Right atrium auricular region (tissue), 2 donors: Measurements from ENCODE around the gene KCNV2. TPM values are rescaled to one million over a fixed set of nuclear protein-coding genes. Genes with fewer than 3 reads are reported as not detected.

Experiments
- DNase-seq: peaks from one replicate; pipeline ENCODE4 v3.0.0-alpha.2; 2019; ENCODE audit warnings: low spot score
- H3K27ac ChIP-seq, 2 donors: fragments of 200-600 bp; sonication (generic); 1 replicate in 1 of 2; 2 replicates in 1 of 2; pipeline ENCODE4 v1.5.1; 2016 to 2019
- H3K27me3 ChIP-seq, 2 donors: fragments of 200-600 bp; sonication (generic); one replicate each; pipeline versions ENCODE4 v1.5.1 to v1.6.0; 2017 to 2019
- H3K36me3 ChIP-seq: fragments of 200-600 bp; sonication (generic); one replicate; pipeline ENCODE4 v1.5.1; 2016
- H3K4me1 ChIP-seq, 2 donors: fragments of 200-600 bp; sonication (generic); one replicate each; pipeline versions ENCODE4 v1.5.1 to v1.6.0; 2017 to 2019
- H3K4me3 ChIP-seq, 2 donors: fragments of 200-600 bp; sonication (generic); 1 replicate in 1 of 2; 2 replicates in 1 of 2; pipeline ENCODE4 v1.5.1; 2017 to 2019; ENCODE audit warnings: mild to moderate bottlenecking in 1 of 2, moderate library complexity in 1 of 2
- H3K9me3 ChIP-seq, 2 donors: fragments of 200-600 bp; sonication (generic); one replicate each; pipeline ENCODE4 v1.5.1; 2019
- CTCF ChIP-seq, 2 donors: fragments of 200-600 bp; sonication (generic); IDR thresholded peaks; one replicate each; pipeline ENCODE4 v1.5.1; 2019; ENCODE audit warnings: antibody characterized with exemption in 2 of 2
- total RNA-seq, 2 donors: library from RNA; depleted of rRNA; stranded (reverse); fragments of >200 nt; gene quantifications; one replicate each; pipeline ENCODE4 v1.1.0, GENCODE V29; 2016

Gene KCNV2
- total RNA-seq, 2 donors from 2014 or later: not detected

DNA sequence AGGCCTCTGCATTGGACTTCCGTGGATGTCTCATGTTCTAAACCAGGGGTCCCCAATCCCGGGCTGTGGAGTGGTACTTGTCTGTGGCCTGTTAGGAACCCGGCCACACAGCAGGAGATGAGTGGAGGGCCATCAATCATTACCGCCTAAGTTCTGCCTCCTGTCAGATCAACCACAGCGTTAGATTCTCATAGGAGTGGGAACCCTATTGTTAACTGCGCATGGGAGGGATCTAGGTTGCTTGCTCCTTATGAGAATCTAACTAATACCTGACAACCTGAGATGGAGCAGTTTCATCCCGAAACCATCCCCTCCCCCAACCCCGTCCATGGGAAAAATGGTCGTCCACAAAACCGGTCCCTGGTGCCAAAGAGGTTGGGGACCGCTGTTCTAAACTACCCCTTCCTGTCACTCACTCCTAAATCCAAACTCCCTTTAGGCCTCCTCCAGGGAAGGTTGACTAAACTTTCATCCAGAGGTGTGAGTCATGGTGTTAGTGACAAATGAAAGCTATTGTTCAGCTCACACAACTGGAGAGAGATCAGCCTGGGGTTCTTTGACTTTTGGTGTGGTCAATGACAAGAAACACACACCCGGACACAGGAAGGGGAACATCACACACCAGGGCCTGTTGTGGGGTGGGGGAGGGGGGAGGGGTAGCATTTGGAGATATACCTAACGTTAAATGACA, 9.5 kb downstream of the KCNV2 start:
- no peak overlapping the region for H3K27ac ChIP-seq
- DNase-seq: no peak

DNA sequence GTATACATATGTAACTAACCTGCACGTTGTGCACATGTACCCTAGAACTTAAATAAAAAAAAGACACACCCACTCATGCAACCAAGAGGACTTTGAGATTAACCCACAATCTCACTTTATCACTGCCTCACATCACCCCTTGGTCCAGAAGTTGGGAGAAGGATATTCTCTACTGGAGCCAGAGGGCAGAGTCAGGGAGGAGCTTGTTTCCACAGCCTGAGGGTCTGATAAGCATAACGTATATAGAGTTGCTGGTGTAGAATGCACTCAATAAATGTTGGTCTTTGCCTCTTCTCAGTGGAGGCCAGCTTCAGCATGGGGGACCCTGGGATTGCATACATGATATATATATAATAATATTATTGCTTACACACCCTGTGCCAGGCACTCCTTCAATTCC, 10.1 kb downstream of the KCNV2 start:
- H3K27ac ChIP-seq: no peak overlapping the region

More for the DNA sequence above, 9.5 kb downstream of the KCNV2 start:
- Histone ChIP-seq H3K4me1 (peaks cover 0 to 21% of the 10 kb centered on the region in 2 donors), H3K27me3 (no peaks in the 10 kb centered on the region), H3K9me3 (no peaks in the 10 kb centered on the region), H3K36me3 (no peaks in the 10 kb centered on the region), H3K4me3 (no peak overlapping the region)
- no peak for TF ChIP-seq CTCF (IDR thresholded peaks at IDR 0.05)

DNA sequence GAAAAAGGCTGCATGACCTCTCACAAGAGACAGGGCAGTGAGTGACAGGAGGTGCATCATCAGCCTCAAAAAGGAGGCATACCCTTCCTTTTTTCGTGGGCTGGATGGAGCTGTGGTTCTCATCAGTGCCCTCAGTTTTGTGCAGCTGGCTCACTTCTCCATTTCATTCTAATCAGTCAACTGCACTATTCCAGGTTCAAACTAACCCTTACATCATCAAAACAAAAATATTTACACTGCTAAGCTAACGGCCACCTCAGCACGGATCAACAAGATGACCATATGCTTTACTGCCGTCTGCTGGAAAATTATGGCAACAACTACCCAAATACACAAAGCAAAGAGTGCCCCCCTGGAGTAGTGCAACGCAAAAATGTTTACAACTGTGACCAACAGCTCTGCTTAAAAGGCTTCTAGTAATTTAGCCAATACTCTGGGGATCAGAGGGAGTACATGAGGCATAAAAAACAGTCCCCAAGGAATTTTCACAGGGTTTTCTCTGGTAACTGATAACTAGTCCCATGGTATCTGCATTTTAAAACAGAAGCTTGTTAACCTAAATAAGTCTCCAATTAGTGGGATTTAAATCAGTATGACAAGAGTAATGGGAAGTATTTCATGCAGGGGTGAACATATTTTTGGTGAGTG, 10.8 kb downstream of the KCNV2 start:
- Histone ChIP-seq H3K9me3 (no peaks in the 10 kb centered on the region), H3K36me3 (no peaks in the 10 kb centered on the region), H3K4me3 (no peak overlapping the region), H3K27me3 (no peaks in the 10 kb centered on the region), H3K27ac (no peak overlapping the region), H3K4me1 (peaks cover 0 to 21% of the 10 kb centered on the region in 2 donors)
- TF ChIP-seq CTCF (IDR thresholded peaks at IDR 0.05): peak; percentile 58 to 83
- no peak for DNase-seq

More for the DNA sequence above, 10.1 kb downstream of the KCNV2 start:
- Histone ChIP-seq H3K36me3 (no peaks in the 10 kb centered on the region), H3K4me1 (peaks cover 0 to 21% of the 10 kb centered on the region in 2 donors), H3K4me3 (no peak overlapping the region), H3K9me3 (no peaks in the 10 kb centered on the region), H3K27me3 (no peaks in the 10 kb centered on the region)
- DNase-seq: no peak
- no peak for TF ChIP-seq CTCF (IDR thresholded peaks at IDR 0.05)

GRCh38 chr9:2729003-2729402, 11.7 kb downstream of the KCNV2 start:
- peaks cover 0 to 21% of the 10 kb centered on the region in 2 donors for H3K4me1 ChIP-seq
- H3K27ac ChIP-seq: no peak overlapping the region
- H3K4me3 ChIP-seq: no peak overlapping the region
- DNase-seq: no peak
- no peaks in the 10 kb centered on the region for H3K36me3 ChIP-seq
- TF ChIP-seq CTCF (IDR thresholded peaks at IDR 0.05): no peak
- no peaks in the 10 kb centered on the region for H3K27me3 ChIP-seq
- no peaks in the 10 kb centered on the region for H3K9me3 ChIP-seq

- TF ChIP-seq CTCF (IDR thresholded peaks at IDR 0.05): no peak
- no peaks in the 10 kb centered on the region for H3K36me3 ChIP-seq
- no peak overlapping the region for H3K27ac ChIP-seq
- H3K4me3 ChIP-seq: no peak overlapping the region
- no peak for DNase-seq
- H3K9me3 ChIP-seq: no peaks in the 10 kb centered on the region
- no peaks in the 10 kb centered on the region for H3K27me3 ChIP-seq
- peaks cover 0 to 21% of the 10 kb centered on the region in 2 donors for H3K4me1 ChIP-seq
These were observed 12.4 kb downstream of the KCNV2 start for GRCh38 chr9:2729721-2730120.
